ENCODE results near the gene ANTXR2. TPM values are rescaled to one million over a fixed set of nuclear protein-coding genes. Genes with fewer than 3 reads are reported as not detected.

ANTXR2 gene
- total and polyA plus RNA-seq, 2 donors from 2014 or later: 10.6 to 33.1 TPM

- no peak overlapping the region for H3K9ac ChIP-seq (ENCODE audit: low read length in 3 of 3)
- intact Hi-C loops (cut with DNase I): no loop called here
- H3K4me1 ChIP-seq (ENCODE audit: control insufficient read depth in 2 of 3, insufficient read depth in 2 of 3, low read depth in 1 of 3, low read length in 3 of 3): no peaks in the 10 kb centered on the region
- TF ChIP-seq CTCF (IDR thresholded peaks at IDR 0.05; ENCODE audit: borderline replicate concordance, extremely low read depth, insufficient read depth): no peak
- no peak for FAIRE-seq
- no peaks in the 10 kb centered on the region for H3K9me3 ChIP-seq (ENCODE audit: control insufficient read depth in 2 of 3, insufficient read depth in 1 of 3, low read length in 3 of 3)
- no peak overlapping the region for H3K4me3 ChIP-seq (ENCODE audit: low read length in 3 of 3)
- H3K27me3 ChIP-seq (ENCODE audit: control insufficient read depth, insufficient read depth, low read length): no peaks in the 10 kb centered on the region
- no peak overlapping the region for H3K27ac ChIP-seq (ENCODE audit: low read depth in 2 of 2, low read length in 2 of 2)
- no peaks in the 10 kb centered on the region for H3K36me3 ChIP-seq (ENCODE audit: control insufficient read depth in 2 of 3, insufficient read depth in 3 of 3, low read length in 3 of 3)
- DNase-seq: no peak
Measured at GRCh38 chr4:79865201-79865597, 207.8 kb downstream of the ANTXR2 start.

GRCh38 chr4:79864500-79865200 is 208.4 kb downstream of the ANTXR2 start:
- intact Hi-C loops (cut with DNase I): no loop called here
- H3K36me3 ChIP-seq (ENCODE audit: control insufficient read depth in 2 of 3, insufficient read depth in 3 of 3, low read length in 3 of 3): no peaks in the 10 kb centered on the region
- no peak for TF ChIP-seq CTCF (IDR thresholded peaks at IDR 0.05; ENCODE audit: borderline replicate concordance, extremely low read depth, insufficient read depth)
- peak in 2 of 5 donors; percentile 8 to 36 for DNase-seq
- H3K27ac ChIP-seq (ENCODE audit: low read depth in 2 of 2, low read length in 2 of 2): no peak overlapping the region
- no peak overlapping the region for H3K9ac ChIP-seq (ENCODE audit: low read length in 3 of 3)
- H3K27me3 ChIP-seq (ENCODE audit: control insufficient read depth, insufficient read depth, low read length): no peaks in the 10 kb centered on the region
- no peak for FAIRE-seq
- no peak overlapping the region for H3K4me3 ChIP-seq (ENCODE audit: low read length in 3 of 3)
- no peaks in the 10 kb centered on the region for H3K9me3 ChIP-seq (ENCODE audit: control insufficient read depth in 2 of 3, insufficient read depth in 1 of 3, low read length in 3 of 3)
- no peaks in the 10 kb centered on the region for H3K4me1 ChIP-seq (ENCODE audit: control insufficient read depth in 2 of 3, insufficient read depth in 2 of 3, low read depth in 1 of 3, low read length in 3 of 3)

- Histone ChIP-seq H3K4me1 (ENCODE audit: control insufficient read depth in 2 of 3, insufficient read depth in 2 of 3, low read depth in 1 of 3, low read length in 3 of 3) (no peaks in the 10 kb centered on the region), H3K4me3 (ENCODE audit: low read length in 3 of 3) (no peak overlapping the region), H3K27me3 (ENCODE audit: control insufficient read depth, insufficient read depth, low read length) (no peaks in the 10 kb centered on the region), H3K9ac (ENCODE audit: low read length in 3 of 3) (no peak overlapping the region), H3K27ac (ENCODE audit: low read depth in 2 of 2, low read length in 2 of 2) (no peak overlapping the region), H3K36me3 (ENCODE audit: control insufficient read depth in 2 of 3, insufficient read depth in 3 of 3, low read length in 3 of 3) (no peaks in the 10 kb centered on the region), H3K9me3 (ENCODE audit: control insufficient read depth in 2 of 3, insufficient read depth in 1 of 3, low read length in 3 of 3) (no peaks in the 10 kb centered on the region)
- DNase-seq: no peak
- TF ChIP-seq CTCF (IDR thresholded peaks at IDR 0.05; ENCODE audit: borderline replicate concordance, extremely low read depth, insufficient read depth): no peak
- intact Hi-C loops (cut with DNase I): no loop called here
- FAIRE-seq: no peak
Measured at GRCh38 chr4:79863333-79863732, 209.7 kb downstream of the ANTXR2 start.

GRCh38 chr4:79862821-79863220 is 210.2 kb downstream of the ANTXR2 start:
- DNase-seq (no peak), FAIRE-seq (no peak)
- TF ChIP-seq CTCF (IDR thresholded peaks at IDR 0.05; ENCODE audit: borderline replicate concordance, extremely low read depth, insufficient read depth): no peak
- H3K4me1 ChIP-seq (ENCODE audit: control insufficient read depth in 2 of 3, insufficient read depth in 2 of 3, low read depth in 1 of 3, low read length in 3 of 3): no peaks in the 10 kb centered on the region
- no peaks in the 10 kb centered on the region for H3K9me3 ChIP-seq (ENCODE audit: control insufficient read depth in 2 of 3, insufficient read depth in 1 of 3, low read length in 3 of 3)
- intact Hi-C loops (cut with DNase I): no loop called here
- no peaks in the 10 kb centered on the region for H3K36me3 ChIP-seq (ENCODE audit: control insufficient read depth in 2 of 3, insufficient read depth in 3 of 3, low read length in 3 of 3)
- no peaks in the 10 kb centered on the region for H3K27me3 ChIP-seq (ENCODE audit: control insufficient read depth, insufficient read depth, low read length)
- no peak overlapping the region for H3K4me3 ChIP-seq (ENCODE audit: low read length in 3 of 3)
- H3K27ac ChIP-seq (ENCODE audit: low read depth in 2 of 2, low read length in 2 of 2): no peak overlapping the region
- H3K9ac ChIP-seq (ENCODE audit: low read length in 3 of 3): no peak overlapping the region
